Stimulated activated CD4-positive, alpha-beta T cell treated with anti-CD3 and anti-CD28 coated beads, Interleukin-1b, Interleukin-23, amount 100 ng/mL, for 1 hour (primary cell): ENCODE results near the gene KLHL29.
"Not testable (repeated sequence)": the region's sequence is repeated elsewhere in the genome, so short reads cannot be mapped to it uniquely, and the experiment has no call there.

ENCODE experiments used
- DNase-seq, 2 donors: peaks; one replicate each; pipeline ENCODE4 v3.0.0-alpha.2; 2020; ENCODE audit warnings: low read depth in 2 of 2

Gene KLHL29

GRCh38 chr2:23719716-23720115 is 334.7 kb downstream of the KLHL29 start:
- DNase-seq = no peak

DNA sequence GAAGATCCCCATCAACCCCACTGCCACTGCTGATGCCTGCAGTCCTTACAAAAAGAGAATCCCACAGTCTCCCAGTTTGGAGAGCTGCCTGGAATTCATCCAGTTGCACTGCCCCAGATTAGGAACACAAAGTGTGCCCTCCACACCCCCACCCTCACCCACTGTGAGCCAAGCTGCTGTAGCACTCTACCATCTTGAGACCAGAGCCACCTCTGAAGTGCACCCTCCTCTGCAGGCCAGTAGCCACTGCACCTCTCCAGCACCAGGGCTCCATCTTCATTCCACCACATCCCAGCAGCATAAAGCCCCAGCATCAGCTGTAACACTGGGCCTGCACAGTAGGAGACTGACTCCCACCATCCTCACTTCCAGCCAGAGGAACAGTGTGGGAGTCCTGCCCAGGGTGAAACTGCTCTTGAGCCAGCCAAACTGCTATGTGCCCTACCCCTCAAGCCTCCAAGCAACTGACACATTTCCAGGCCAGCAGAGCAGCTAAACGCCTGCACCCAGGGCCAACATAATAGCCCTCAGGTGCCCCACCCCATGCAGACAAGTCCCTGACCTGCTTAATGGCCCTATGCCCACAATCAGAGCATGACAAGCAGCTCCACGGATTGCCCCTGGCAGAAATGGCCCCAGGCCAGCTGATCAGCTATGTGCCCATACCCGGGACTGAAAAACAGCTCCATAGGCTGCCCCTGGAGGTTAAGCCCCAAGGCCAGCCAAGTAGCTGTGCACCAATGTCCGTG is 335.9 kb downstream of the KLHL29 start:
- no peak for DNase-seq

- DNase-seq = no peak
Observed at GRCh38 chr2:23721454-23721826, 336.5 kb downstream of the KLHL29 start.

DNA sequence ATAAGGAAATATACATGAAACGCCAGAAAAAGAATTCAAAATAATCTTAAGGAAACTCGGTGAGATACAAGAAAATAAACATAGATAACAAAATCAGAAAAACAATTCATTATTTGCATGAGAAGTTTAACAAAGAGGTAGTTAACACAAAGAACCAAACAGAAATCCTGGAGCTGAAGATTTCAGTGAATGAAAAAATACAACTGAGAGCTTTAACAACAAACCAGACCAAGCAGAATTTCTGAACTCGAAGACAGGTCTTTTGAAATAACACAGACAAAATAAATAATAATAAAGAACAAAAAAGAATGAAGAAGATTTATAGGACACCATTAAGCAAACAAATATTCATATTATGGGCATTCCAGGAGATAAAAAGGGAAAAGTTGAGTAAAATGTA is 337.3 kb downstream of the KLHL29 start:
- no peak for DNase-seq

- not testable (repeated sequence) for DNase-seq
Observed at GRCh38 chr2:23723029-23723428, 338.1 kb downstream of the KLHL29 start.

GRCh38 chr2:23734416-23734815 is 349.4 kb downstream of the KLHL29 start:
- DNase-seq = no peak

DNA sequence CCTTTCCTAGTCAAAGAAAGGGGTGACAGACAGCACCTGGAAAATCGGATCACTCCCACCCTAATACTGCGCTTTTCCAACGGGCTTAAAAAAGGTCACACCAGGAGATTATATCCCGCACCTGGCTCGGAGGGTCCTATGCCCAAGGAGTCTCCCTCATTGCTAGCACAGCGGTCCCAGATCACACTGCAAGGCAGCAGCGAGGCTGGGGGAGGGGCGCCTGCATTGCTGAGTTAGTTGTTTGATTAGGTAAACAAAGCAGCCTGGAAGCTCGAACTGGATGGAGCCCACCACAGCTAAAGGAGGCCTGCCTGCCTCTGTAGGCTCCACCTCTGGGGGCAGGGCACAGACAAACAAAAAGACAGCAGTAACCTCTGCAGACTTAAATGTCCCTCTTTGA is 351.8 kb downstream of the KLHL29 start:
- DNase-seq = not testable (repeated sequence)

GRCh38 chr2:23745068-23745725 is 360.2 kb downstream of the KLHL29 start:
- DNase-seq = no peak

DNA sequence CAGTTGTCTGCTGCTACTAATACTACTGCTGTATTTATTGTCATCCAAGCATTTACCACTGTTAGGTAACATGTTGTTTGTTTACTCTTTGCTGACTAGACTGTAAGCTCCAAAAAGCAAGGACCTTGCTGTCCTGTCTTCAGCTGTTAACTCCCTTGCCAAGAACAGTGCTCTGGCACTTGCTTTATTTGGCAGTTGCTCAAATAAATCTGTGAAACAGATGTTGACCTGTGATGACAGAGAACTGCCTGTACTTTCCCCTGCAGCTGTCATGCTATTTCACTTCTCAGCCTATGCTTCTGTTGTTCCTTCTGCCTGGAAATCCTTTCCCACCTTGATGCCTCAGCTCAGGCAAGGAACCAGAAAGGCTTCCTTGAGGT is 360.7 kb downstream of the KLHL29 start:
- DNase-seq = no peak

DNA sequence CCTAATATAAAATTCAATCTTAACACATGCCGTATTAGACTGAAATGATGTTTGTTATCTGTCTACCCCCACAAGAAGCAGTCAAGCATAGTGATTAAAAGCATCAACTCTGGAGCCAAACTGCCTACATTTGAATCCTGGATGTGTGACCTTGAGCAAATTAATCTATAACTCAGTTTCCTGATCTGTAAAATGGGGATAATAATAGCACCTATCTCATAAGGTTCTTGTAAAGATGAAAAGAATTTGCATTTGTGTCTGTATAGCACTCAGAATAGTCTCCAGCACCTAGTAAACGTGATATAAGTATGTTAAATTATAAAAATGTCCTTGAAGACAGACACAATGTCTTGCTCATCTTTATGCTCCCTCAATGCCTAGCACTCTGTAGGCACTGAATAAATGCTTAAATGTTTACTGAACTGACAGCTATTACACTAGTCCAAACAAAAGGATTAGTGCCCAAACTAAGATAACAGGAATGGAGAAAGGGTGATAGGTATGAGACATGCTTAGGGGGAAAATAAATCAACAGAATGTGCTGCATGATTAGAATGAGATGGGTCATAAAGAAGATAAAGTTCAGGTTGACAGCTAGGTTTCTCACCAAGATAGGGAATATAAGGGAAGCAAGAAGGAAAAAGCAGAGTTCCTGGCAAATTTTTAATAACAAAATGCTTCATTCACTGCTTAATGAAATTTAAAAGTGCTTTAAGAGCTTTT is 361.3 kb downstream of the KLHL29 start:
- no peak for DNase-seq

- no peak for DNase-seq
Observed at GRCh38 chr2:23751747-23752265, 366.8 kb downstream of the KLHL29 start.

DNA sequence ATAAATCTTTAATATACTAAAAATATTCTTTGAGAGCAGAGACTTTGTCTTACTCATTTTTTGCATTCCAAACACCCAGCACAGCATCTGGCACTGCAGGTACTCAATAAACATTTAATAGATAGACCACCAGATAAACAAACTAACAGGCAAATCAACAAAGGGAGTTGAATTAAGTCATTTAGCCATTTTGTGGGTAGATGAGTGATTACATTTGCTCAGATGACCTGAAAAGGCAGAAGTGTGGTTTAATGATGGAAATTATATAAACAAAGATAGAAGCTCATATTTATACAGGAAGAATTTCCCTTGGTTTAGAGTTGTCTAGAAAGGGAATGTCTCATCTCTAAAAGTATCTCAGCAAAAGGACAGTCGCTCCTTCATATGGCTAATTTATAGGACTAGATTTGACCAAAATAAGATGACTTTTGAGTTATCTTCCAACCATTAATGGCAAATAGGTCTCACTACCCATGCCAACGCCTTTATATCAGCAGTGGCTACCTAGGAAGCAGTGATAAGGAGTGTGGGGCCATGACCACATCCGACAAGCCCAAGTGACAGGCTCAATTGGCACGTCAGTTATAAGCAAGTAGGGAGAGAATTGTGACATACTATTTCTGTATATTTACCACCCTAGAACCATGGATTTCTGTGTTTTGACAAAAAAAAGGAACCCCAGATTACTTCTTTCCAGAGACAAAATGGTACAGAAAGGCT is 368.5 kb downstream of the KLHL29 start:
- DNase-seq = no peak

DNA sequence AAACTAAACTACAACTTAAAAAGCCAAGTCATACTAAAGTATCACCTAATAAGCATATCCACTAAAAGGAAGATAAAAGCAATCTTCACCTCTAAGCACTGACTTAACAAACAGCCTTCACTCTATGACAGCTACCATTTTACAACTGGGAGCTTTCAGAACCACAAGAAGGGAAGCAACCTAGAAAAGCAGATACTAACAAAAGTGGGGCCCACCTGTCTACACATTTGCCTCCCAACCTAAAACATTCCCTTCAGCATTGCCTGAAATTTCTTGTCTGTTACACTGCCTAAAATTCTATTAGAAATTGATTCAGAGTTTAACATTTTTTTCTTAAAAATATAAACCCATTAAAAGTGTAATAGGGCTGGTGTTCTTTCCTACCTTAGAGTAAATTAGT is 370.0 kb downstream of the KLHL29 start:
- DNase-seq = no peak

- DNase-seq = no peak
Observed at GRCh38 chr2:23756593-23757292, 371.8 kb downstream of the KLHL29 start.

DNA sequence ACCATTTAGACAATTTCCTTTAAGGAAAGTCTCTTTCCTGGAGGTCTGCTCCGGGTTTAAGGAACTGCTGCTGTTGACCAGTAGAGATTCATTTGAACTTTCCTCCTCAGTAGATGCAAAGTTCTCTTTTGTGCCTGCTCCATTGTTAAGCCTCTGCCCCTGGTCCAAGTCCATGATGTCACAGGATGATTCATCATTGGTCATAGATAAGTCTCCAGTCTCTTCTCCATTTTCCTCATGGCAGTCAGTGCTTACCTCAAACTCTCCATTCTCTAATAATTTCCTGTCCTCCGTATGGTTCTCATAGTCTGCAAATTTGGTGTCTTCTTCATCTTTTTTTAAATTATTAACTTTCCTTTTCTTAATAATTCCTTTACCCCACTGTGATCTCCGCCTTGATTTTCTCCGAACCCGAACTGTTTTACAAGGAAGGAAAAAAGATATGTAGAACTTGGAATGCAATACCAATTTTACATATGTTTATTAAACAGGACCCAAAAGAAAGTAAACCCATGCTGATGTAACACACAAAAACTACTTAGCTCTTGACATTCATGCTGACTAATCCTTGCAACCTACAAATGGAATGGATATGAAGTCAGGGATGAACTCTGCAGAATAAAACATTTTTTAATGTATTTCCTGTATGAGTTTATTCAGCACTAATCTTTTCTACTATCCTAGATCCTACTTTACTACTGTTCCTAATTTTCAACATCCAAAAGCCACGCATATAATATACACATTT is 372.9 kb downstream of the KLHL29 start:
- no peak for DNase-seq
